CD4-positive, alpha-beta T cell (primary cell): ENCODE measurements around the gene SLCO4A1. TPM values are rescaled to one million over a fixed set of nuclear protein-coding genes. Genes with fewer than 3 reads are reported as not detected.

Experiments
- ATAC-seq: fragments of 200-7000 bp; cut with Tn5 transposase; one replicate; pipeline ENCODE4 v1.10.0; 2022; ENCODE audit warnings: mild to moderate bottlenecking; ENCODE audit not compliant: poor library complexity
- CTCF ChIA-PET: fragments of 350-600 bp; sonication (Branson Sonifier 250); formaldehyde crosslinking; loops from one replicate; lab custom pipeline; 2021; ENCODE audit warnings: antibody characterized with exemption, inconsistent platforms; lab: Charles Lee
- POLR2A ChIA-PET: fragments of 350-600 bp; sonication (Branson Sonifier 250); formaldehyde crosslinking; loops from one replicate; lab custom pipeline; 2021; ENCODE audit warnings: antibody characterized with exemption, inconsistent platforms; lab: Charles Lee
- DNase-seq, 14 experiments: peaks; one replicate each; pipeline ENCODE4 v3.0.0-alpha.2; 2013 to 2020; ENCODE audit warnings: mixed read lengths in 2 of 14
- H3K27ac ChIP-seq, 2 donors: one replicate each; pipeline versions ENCODE4 v1.5.1 to v1.7.0; 2013; ENCODE audit warnings: low read length in 2 of 2, low read depth in 1 of 2, mild to moderate bottlenecking in 1 of 2
- H3K27me3 ChIP-seq, 2 experiments: 1 replicate in 1 of 2; 2 replicates in 1 of 2; pipeline versions ENCODE4 v1.6.1 to v1.7.0; 2013; ENCODE audit warnings: low read length in 2 of 2, control low read depth in 1 of 2, mild to moderate bottlenecking in 1 of 2, moderate library complexity in 1 of 2; ENCODE audit not compliant: insufficient read depth in 2 of 2, control insufficient read depth in 1 of 2
- H3K36me3 ChIP-seq: one replicate; pipeline ENCODE4 v1.6.1; 2013; ENCODE audit warnings: low read length, control low read depth; ENCODE audit not compliant: insufficient read depth
- H3K4me1 ChIP-seq: one replicate; pipeline ENCODE4 v1.6.1; 2013; ENCODE audit warnings: low read length, control low read depth; ENCODE audit not compliant: insufficient read depth
- H3K4me3 ChIP-seq: one replicate; pipeline ENCODE4 v1.5.1; 2013; ENCODE audit warnings: mild to moderate bottlenecking, low read length, moderate library complexity
- H3K9me3 ChIP-seq, 2 experiments: 1 replicate in 1 of 2; 2 replicates in 1 of 2; pipeline versions ENCODE4 v1.6.1 to v1.7.0; 2013; ENCODE audit warnings: low read length in 2 of 2, mild to moderate bottlenecking in 2 of 2, control low read depth in 1 of 2, moderate library complexity in 1 of 2; ENCODE audit not compliant: control insufficient read depth in 1 of 2, insufficient read depth in 1 of 2
- H3K27ac Mint-ChIP-seq: one replicate; pipeline ENCODE4 v1.8.0; 2020; ENCODE audit warnings: mixed read lengths
- H3K27me3 Mint-ChIP-seq: one replicate; pipeline ENCODE4 v1.8.0; 2021; ENCODE audit warnings: mixed read lengths
- H3K36me3 Mint-ChIP-seq: one replicate; pipeline ENCODE4 v1.8.0; 2021; ENCODE audit warnings: low read depth, mixed read lengths
- H3K4me1 Mint-ChIP-seq: one replicate; pipeline ENCODE4 v1.8.0; 2021; ENCODE audit warnings: low read depth, mixed read lengths
- H3K4me3 Mint-ChIP-seq: one replicate; pipeline ENCODE4 v1.8.0; 2020; ENCODE audit warnings: mild to moderate bottlenecking, mixed read lengths
- H3K9me3 Mint-ChIP-seq: one replicate; pipeline ENCODE4 v1.8.0; 2020; ENCODE audit warnings: mixed read lengths
- CTCF ChIP-seq: fragments of 200-600 bp; IDR thresholded peaks from one replicate; pipeline ENCODE4 v1.8.0; 2022; ENCODE audit warnings: antibody characterized with exemption, mild to moderate bottlenecking
- intact Hi-C, 2 experiments: fragments of 100-400 bp; cut with DNase I in 1 of 2; cut with micrococcal nuclease in 1 of 2; formaldehyde crosslinking; loops; one replicate each; pipeline versions ENCODE4 v1.15.1 to v1.9.0; 2023 to 2025; cut with DNase I, micrococcal nuclease
- total RNA-seq, 174 experiments: library from RNA in 2 of 174; stranded (reverse) in 2 of 174; gene quantifications; one replicate each; pipeline ENCODE4 v1.2.3 and lab custom pipeline; 2021 to 2026

The SLCO4A1 gene
- total RNA-seq, 2 experiments from 2014 or later, result 2.3 to 2.5 TPM

GRCh38 chr20:62689861-62690260, 47.6 kb downstream of the SLCO4A1 start:
- Mint-ChIP-seq H3K9me3 (no peaks in the 10 kb centered on the region), H3K4me1 (peaks cover 15% of the 10 kb centered on the region), H3K27me3 (no peaks in the 10 kb centered on the region), H3K36me3 (no peaks in the 10 kb centered on the region), H3K27ac (no peak overlapping the region), H3K4me3 (no peak overlapping the region)
- Histone ChIP-seq H3K4me3 (no peak overlapping the region), H3K27ac (no peak overlapping the region), H3K27me3 (peaks cover 3 to 4% of the 10 kb centered on the region in 2 experiments), H3K9me3 (no peaks in the 10 kb centered on the region), H3K36me3 (no peaks in the 10 kb centered on the region), H3K4me1 (peaks cover 14% of the 10 kb centered on the region)
- ChIA-PET POLR2A (no interaction called here), CTCF (no interaction called here)
- ATAC-seq, result no peak
- no peak for DNase-seq
- TF ChIP-seq CTCF, result no peak
- intact Hi-C loops, result no loop called here

GRCh38 chr20:62690261-62690820, 48.0 kb downstream of the SLCO4A1 start:
- Histone ChIP-seq H3K4me1 (peaks cover 14% of the 10 kb centered on the region), H3K27ac (no peak overlapping the region), H3K9me3 (no peaks in the 10 kb centered on the region), H3K36me3 (no peaks in the 10 kb centered on the region), H3K27me3 (peaks cover 3 to 4% of the 10 kb centered on the region in 2 experiments), H3K4me3 (no peak overlapping the region)
- intact Hi-C loops, result no loop called here
- Mint-ChIP-seq H3K27ac (no peak overlapping the region), H3K27me3 (no peaks in the 10 kb centered on the region), H3K36me3 (no peaks in the 10 kb centered on the region), H3K4me1 (peaks cover 15% of the 10 kb centered on the region), H3K4me3 (no peak overlapping the region), H3K9me3 (no peaks in the 10 kb centered on the region)
- no peak for TF ChIP-seq CTCF
- ATAC-seq (no peak), DNase-seq (no peak)
- POLR2A ChIA-PET, result no interaction called here
- CTCF ChIA-PET, result no interaction called here

- peaks cover 6% of the 10 kb centered on the region for H3K4me1 ChIP-seq
- H3K4me1 Mint-ChIP-seq, result peaks cover 15% of the 10 kb centered on the region
- peaks cover 3 to 4% of the 10 kb centered on the region in 2 experiments for H3K27me3 ChIP-seq
- ATAC-seq (no peak), DNase-seq (no peak)
- no peaks in the 10 kb centered on the region for H3K27me3 Mint-ChIP-seq
- intact Hi-C loops, result no loop called here
- no peak for TF ChIP-seq CTCF
- H3K4me3 Mint-ChIP-seq, result no peak overlapping the region
- H3K36me3 Mint-ChIP-seq, result no peaks in the 10 kb centered on the region
- H3K27ac ChIP-seq, result no peak overlapping the region
- POLR2A ChIA-PET, result no interaction called here
- H3K9me3 Mint-ChIP-seq, result no peaks in the 10 kb centered on the region
- H3K4me3 ChIP-seq, result no peak overlapping the region
- H3K36me3 ChIP-seq, result no peaks in the 10 kb centered on the region
- no peak overlapping the region for H3K27ac Mint-ChIP-seq
- CTCF ChIA-PET, result no interaction called here
- no peaks in the 10 kb centered on the region for H3K9me3 ChIP-seq
These were observed 49.2 kb downstream of the SLCO4A1 start for GRCh38 chr20:62691487-62691886.
